Suprapubic skin (tissue), 4 donors: Measurements from ENCODE around the gene FUZ. TPM values are rescaled to one million over a fixed set of nuclear protein-coding genes. Genes with fewer than 3 reads are reported as not detected.
"Not testable (repeated sequence)": the region's sequence is repeated elsewhere in the genome, so short reads cannot be mapped to it uniquely, and the experiment has no call there.

Experiments used
- DNase-seq, 2 donors: peaks; one replicate each; pipeline ENCODE4 v3.0.0-alpha.2; 2019; ENCODE audit warnings: low spot score in 2 of 2
- H3K27ac ChIP-seq: fragments of 200-600 bp; sonication (generic); one replicate; pipeline ENCODE4 v1.5.1; 2019
- H3K27me3 ChIP-seq: fragments of 200-600 bp; sonication (generic); one replicate; pipeline ENCODE4 v1.5.1; 2019
- H3K36me3 ChIP-seq: fragments of 200-600 bp; sonication (generic); one replicate; pipeline ENCODE4 v1.5.1; 2019
- H3K4me1 ChIP-seq: fragments of 200-600 bp; sonication (generic); one replicate; pipeline ENCODE4 v1.5.1; 2019
- H3K4me3 ChIP-seq: fragments of 200-600 bp; sonication (generic); one replicate; pipeline ENCODE4 v1.5.1; 2019; ENCODE audit warnings: mild to moderate bottlenecking
- H3K9me3 ChIP-seq: fragments of 200-600 bp; sonication (generic); one replicate; pipeline ENCODE4 v1.5.1; 2019
- EP300 ChIP-seq: sonication (generic); formaldehyde crosslinking; IDR thresholded peaks from one replicate; pipeline ENCODE4 v1.6.1; 2017; ENCODE audit warnings: antibody characterized with exemption
- POLR2A ChIP-seq, 2 donors: fragments of 450-650 bp; IDR thresholded peaks; one replicate each; pipeline ENCODE4 v1.6.1; 2017; ENCODE audit warnings: antibody characterized with exemption in 2 of 2, mild to moderate bottlenecking in 2 of 2, moderate library complexity in 2 of 2
- POLR2AphosphoS5 ChIP-seq, 3 donors: sonication (generic); formaldehyde crosslinking; IDR thresholded peaks; one replicate each; pipeline ENCODE4 v1.6.1; 2017; ENCODE audit warnings: antibody characterized with exemption in 3 of 3
- WGBS: methylation state at CpG from one replicate; pipeline ENCODE4 v1.1.5; 2018; 5-methylcytosine and 5-hydroxymethylcytosine counted together
- total RNA-seq, 4 donors: library from RNA; depleted of rRNA; stranded (reverse); fragments of >200 nt; gene quantifications; one replicate each; pipeline ENCODE4 v1.1.0, GENCODE V29; 2016
- TF ChIP-seq, protein P1 (sequence below), 2 donors: fragments of 200-600 bp in 1 of 2; fragments of 450-650 bp in 1 of 2; sonication (generic) in 1 of 2; IDR thresholded peaks; one replicate each; pipeline ENCODE4 v1.5.1; 2016 to 2019; ENCODE audit warnings: antibody characterized with exemption in 2 of 2, mild to moderate bottlenecking in 1 of 2, moderate library complexity in 1 of 2

Gene FUZ
- total RNA-seq, 4 donors from 2014 or later, result 9.4 to 24.2 (median 14.4) TPM

DNA sequence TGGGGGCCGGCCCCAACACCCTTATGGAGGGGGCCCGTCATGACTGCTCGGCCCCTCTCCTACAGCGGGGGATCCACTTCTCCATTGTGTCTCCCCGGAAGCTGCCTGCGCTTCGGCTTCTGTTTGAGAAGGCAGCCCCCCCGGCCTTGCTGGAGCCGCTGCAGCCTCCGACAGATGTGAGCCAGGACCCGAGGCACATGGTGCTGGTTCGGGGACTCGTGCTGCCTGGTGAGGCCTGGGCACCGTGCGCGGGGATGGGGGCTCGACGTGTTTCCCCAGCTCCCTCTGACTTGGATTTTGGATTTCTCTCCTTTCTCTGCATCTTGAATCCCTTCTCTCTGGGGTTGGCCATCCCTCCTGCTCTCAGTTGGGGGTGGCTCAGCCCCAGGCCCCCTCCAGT, 16.6 kb upstream of the FUZ start:
- Histone ChIP-seq H3K9me3 (no peaks in the 10 kb centered on the region), H3K4me1 (no peaks in the 10 kb centered on the region), H3K36me3 (peaks cover 73% of the 10 kb centered on the region), H3K27ac (no peak overlapping the region), H3K27me3 (no peaks in the 10 kb centered on the region), H3K4me3 (no peak overlapping the region)
- no peak for DNase-seq
- 93% methylated on average over 14 of the region's 18 CpGs for WGBS
- TF ChIP-seq POLR2AphosphoS5 (IDR thresholded peaks at IDR 0.05) (no peak), EP300 (no peak), POLR2A (IDR thresholded peaks at IDR 0.05) (no peak)

DNA sequence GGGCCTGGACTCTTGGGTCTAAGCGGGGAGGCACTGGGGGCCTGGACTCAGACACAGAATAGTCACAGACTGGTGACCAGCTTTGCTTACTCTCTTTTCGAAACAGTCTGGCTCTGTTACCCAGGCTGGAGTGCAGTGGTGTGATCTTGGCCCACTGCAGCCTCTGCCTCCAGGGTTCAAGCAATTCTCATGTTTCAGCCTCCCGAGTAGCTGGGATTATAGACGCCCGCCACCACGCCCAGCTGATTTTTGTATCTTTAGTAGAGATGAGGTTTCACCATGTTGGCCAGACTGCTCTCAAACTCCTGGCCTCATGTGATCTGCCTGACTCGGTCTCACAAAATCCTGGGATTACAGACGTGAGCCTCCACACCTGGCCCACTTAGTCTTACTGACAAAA, 16.1 kb upstream of the FUZ start:
- no peak overlapping the region for H3K4me3 ChIP-seq
- H3K27ac ChIP-seq, result no peak overlapping the region
- peaks cover 72% of the 10 kb centered on the region for H3K36me3 ChIP-seq
- WGBS, result 87% methylated on average over 8 of the region's 8 CpGs
- no peaks in the 10 kb centered on the region for H3K4me1 ChIP-seq
- DNase-seq, result no peak
- no peak for TF ChIP-seq POLR2A (IDR thresholded peaks at IDR 0.05)
- no peaks in the 10 kb centered on the region for H3K27me3 ChIP-seq
- no peaks in the 10 kb centered on the region for H3K9me3 ChIP-seq

DNA sequence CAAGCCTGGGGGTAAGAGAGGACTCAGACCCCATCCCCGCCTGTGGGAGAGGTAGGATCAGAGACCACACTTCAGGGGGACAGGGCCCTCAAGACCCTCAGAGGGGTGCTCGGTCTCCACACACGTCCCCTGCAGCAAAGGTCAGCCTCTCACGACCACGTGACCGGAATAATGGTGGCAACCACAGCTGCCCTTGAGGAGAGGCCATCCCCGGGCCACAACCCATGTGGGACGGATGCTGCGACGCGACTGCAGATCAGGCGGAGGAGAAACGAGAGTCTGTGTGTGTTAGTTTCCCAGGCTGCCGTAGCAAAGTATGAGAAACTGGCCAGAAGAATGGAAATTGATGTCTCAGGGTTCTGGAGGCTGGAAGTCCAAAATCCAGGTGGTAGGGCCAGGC, 13.9 kb upstream of the FUZ start:
- no peaks in the 10 kb centered on the region for H3K4me1 ChIP-seq
- WGBS, result 89% methylated on average over 14 of the region's 14 CpGs
- no peak for DNase-seq
- H3K9me3 ChIP-seq, result no peaks in the 10 kb centered on the region
- no peak overlapping the region for H3K4me3 ChIP-seq
- peaks cover 65% of the 10 kb centered on the region for H3K36me3 ChIP-seq
- H3K27ac ChIP-seq, result no peak overlapping the region
- H3K27me3 ChIP-seq, result no peaks in the 10 kb centered on the region
- TF ChIP-seq POLR2A (IDR thresholded peaks at IDR 0.05) (no peak), POLR2AphosphoS5 (IDR thresholded peaks at IDR 0.05) (no peak), EP300 (no peak)
- TF ChIP-seq, protein P1, sequence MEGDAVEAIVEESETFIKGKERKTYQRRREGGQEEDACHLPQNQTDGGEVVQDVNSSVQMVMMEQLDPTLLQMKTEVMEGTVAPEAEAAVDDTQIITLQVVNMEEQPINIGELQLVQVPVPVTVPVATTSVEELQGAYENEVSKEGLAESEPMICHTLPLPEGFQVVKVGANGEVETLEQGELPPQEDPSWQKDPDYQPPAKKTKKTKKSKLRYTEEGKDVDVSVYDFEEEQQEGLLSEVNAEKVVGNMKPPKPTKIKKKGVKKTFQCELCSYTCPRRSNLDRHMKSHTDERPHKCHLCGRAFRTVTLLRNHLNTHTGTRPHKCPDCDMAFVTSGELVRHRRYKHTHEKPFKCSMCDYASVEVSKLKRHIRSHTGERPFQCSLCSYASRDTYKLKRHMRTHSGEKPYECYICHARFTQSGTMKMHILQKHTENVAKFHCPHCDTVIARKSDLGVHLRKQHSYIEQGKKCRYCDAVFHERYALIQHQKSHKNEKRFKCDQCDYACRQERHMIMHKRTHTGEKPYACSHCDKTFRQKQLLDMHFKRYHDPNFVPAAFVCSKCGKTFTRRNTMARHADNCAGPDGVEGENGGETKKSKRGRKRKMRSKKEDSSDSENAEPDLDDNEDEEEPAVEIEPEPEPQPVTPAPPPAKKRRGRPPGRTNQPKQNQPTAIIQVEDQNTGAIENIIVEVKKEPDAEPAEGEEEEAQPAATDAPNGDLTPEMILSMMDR (IDR thresholded peaks at IDR 0.05), result no peak

DNA sequence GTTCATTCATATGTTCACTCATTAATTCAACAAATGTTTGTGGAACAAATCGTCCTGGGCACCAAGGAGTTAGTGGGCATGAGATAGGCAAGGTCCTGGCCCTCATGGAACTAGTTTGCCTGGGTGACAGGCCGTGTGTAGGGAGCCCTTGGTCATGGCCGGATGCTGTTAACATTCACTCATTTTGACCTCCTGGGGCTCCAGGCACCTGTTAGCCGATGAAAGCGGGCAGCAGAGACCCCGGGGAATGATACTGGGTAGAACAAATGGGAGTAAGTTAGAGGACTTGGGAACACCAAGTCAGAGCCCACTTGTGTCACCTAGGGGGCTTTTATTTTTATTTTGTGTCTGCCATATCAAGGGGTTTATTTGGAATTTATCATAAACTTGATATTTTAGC, 11.6 kb upstream of the FUZ start:
- peaks cover 49% of the 10 kb centered on the region for H3K36me3 ChIP-seq
- H3K9me3 ChIP-seq, result no peaks in the 10 kb centered on the region

DNA sequence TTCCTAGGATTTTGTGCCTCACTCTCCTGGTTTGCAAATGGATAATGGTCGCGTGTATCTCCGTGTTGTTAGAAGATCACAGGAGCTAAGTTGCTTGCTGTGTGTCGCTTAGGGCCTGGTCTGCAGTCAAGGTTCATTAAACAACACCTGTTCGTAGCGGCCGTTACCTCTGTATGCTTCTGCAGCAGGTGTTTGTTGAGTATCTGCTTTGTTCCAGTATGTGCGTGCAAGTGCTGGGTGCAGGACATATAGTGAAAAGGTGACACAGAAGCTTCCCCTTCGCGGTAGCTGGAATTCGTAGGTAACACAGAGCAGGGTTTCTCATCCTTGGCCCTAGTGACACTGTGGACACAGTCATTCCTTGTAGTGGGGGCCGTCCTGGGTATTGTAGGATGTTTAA, 10.4 kb upstream of the FUZ start:
- peaks cover 38% of the 10 kb centered on the region for H3K36me3 ChIP-seq

More for the DNA sequence above, 11.6 kb upstream of the FUZ start:
- Histone ChIP-seq H3K4me3 (no peak overlapping the region), H3K4me1 (peaks cover 4% of the 10 kb centered on the region), H3K27ac (no peak overlapping the region), H3K27me3 (no peaks in the 10 kb centered on the region)
- no peak for DNase-seq
- WGBS, result 82% methylated on average over 6 of the region's 6 CpGs
- no peak for TF ChIP-seq POLR2AphosphoS5 (IDR thresholded peaks at IDR 0.05)
- no peak for TF ChIP-seq POLR2A (IDR thresholded peaks at IDR 0.05)
- TF ChIP-seq, protein P1 (IDR thresholded peaks at IDR 0.05), result no peak
- no peak for TF ChIP-seq EP300

DNA sequence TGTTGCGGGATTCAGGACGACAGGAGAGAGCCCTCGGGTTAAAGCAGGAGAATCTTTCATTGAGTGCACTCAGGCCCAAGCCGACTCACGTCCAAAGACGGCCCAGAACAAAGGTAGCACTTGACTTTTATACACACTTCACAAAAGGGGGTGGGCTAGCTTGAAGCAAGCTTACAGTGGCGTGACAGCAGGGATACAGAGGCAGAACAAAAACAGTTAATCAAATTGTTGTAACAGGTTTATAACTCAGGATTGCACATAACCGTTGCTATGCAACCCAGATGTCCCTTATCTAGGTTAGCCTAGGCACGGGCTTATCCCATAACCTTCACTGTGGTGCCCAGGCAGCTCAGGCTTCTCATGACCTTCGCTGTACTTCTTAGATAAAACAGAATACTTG, 7.0 kb upstream of the FUZ start:
- 81% methylated on average over 10 of the region's 10 CpGs for WGBS
- DNase-seq, result no peak
- Histone ChIP-seq H3K4me3 (no peak overlapping the region), H3K4me1 (peaks cover 23% of the 10 kb centered on the region), H3K36me3 (peaks cover 23% of the 10 kb centered on the region), H3K27me3 (no peaks in the 10 kb centered on the region), H3K27ac (no peak overlapping the region), H3K9me3 (no peaks in the 10 kb centered on the region)
- TF ChIP-seq, protein P1 (IDR thresholded peaks at IDR 0.05), result no peak
- TF ChIP-seq POLR2AphosphoS5 (IDR thresholded peaks at IDR 0.05) (no peak), EP300 (no peak), POLR2A (IDR thresholded peaks at IDR 0.05) (no peak)

More for the DNA sequence above, 10.4 kb upstream of the FUZ start:
- no peaks in the 10 kb centered on the region for H3K27me3 ChIP-seq
- H3K9me3 ChIP-seq, result no peaks in the 10 kb centered on the region
- H3K4me1 ChIP-seq, result peaks cover 16% of the 10 kb centered on the region
- 95% methylated on average over 12 of the region's 12 CpGs for WGBS
- no peak for DNase-seq
- no peak for TF ChIP-seq POLR2A (IDR thresholded peaks at IDR 0.05)
- TF ChIP-seq, protein P1 (IDR thresholded peaks at IDR 0.05), result no peak
- no peak for TF ChIP-seq EP300
- TF ChIP-seq POLR2AphosphoS5 (IDR thresholded peaks at IDR 0.05), result no peak
- no peak overlapping the region for H3K4me3 ChIP-seq
- no peak overlapping the region for H3K27ac ChIP-seq

DNA sequence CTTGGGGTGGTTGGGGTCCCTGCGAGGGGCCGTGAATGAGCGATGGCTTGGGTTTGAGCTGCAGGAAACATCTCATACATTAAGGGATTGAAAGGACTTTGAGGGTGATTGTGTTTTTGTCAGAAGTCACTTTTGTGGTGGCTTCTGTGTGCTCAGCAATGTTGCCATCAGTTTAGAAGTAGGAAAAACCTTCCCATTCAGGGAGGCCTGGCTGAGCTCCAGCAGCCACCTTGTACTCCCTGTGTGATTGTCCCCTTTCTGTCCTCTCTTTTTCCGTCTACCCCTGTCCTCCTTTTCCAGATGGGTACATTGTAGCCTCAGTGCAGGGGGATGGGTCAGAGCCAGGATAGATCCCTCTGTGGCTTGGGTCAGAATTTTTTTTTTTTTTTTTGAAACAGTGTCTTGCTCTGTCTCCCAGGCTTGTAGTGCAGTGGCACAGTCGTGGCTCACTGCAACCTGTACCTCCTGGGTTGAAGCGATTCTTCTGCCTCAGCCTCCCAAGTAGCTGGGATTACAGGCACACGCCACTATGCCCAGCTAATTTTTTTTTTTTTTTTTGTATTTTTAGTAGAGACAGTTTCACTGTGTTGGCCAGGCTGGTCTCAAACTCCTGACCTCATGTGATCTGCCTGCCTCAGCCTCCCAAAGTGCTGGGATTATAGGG, 6.5 kb upstream of the FUZ start:
- H3K4me3 ChIP-seq, result peak overlapping the region; percentile 70
- peaks cover 23% of the 10 kb centered on the region for H3K36me3 ChIP-seq
- WGBS, result 86% methylated on average over 7 of the region's 7 CpGs
- not testable (repeated sequence) for H3K27ac ChIP-seq, DNase-seq, H3K27me3 ChIP-seq, H3K9me3 ChIP-seq
- peaks cover 23% of the 10 kb centered on the region for H3K4me1 ChIP-seq
